PC-9 (cell line): ENCODE results near the gene HSF2. TPM values are rescaled to one million over a fixed set of nuclear protein-coding genes. Genes with fewer than 3 reads are reported as not detected.

Experiments
- Bru-seq: library from RNA; stranded (reverse); fragments of 400-500 nt; gene quantifications from one replicate; lab custom pipeline; 2021; lab: Mats Ljungman, UMichigan
- BruChase-seq, 2 experiments: library from RNA; stranded (reverse); fragments of 400-500 nt; gene quantifications; one replicate each; lab custom pipeline; 2021; lab: Mats Ljungman, UMichigan
- BruUV-seq: library from RNA; stranded (reverse); fragments of 400-500 nt; replicated peaks from 2 replicates; lab custom pipeline; 2021; lab: Mats Ljungman, UMichigan
- CTCF ChIA-PET: fragments of 300-600 bp; sonication (Branson Sonifier 250); formaldehyde crosslinking; loops from one replicate; lab custom pipeline; 2022; ENCODE audit warnings: antibody characterized with exemption; lab: Charles Lee
- POLR2A ChIA-PET: fragments of 300-600 bp; sonication (Branson Sonifier 250); formaldehyde crosslinking; loops from one replicate; lab custom pipeline; 2022; ENCODE audit warnings: antibody characterized with exemption; ENCODE audit not compliant: unreplicated experiment; lab: Charles Lee
- DNase-seq, 2 experiments: peaks; one replicate each; pipeline versions ENCODE4 v3.0.0 to v3.0.0-alpha.2; 2015 to 2022; ENCODE audit warnings: mixed read lengths in 1 of 2
- H2AFZ ChIP-seq: fragments of 200-600 bp; sonication (generic); 2 replicates; pipeline ENCODE4 v1.8.1; 2017; ENCODE audit warnings: antibody characterized with exemption
- H3F3A ChIP-seq: fragments of 200-600 bp; sonication (generic); 2 replicates; pipeline ENCODE4 v1.8.1; 2017; ENCODE audit warnings: antibody characterized with exemption, mild to moderate bottlenecking, low read depth; ENCODE audit not compliant: insufficient read depth
- H3K27ac ChIP-seq: fragments of 200-600 bp; sonication (generic); 2 replicates; pipeline ENCODE4 v1.6.1; 2016; ENCODE audit warnings: mixed run types
- H3K27me3 ChIP-seq: fragments of 200-600 bp; sonication (generic); 2 replicates; pipeline ENCODE4 v1.6.1; 2016; ENCODE audit warnings: low read depth, mixed run types; ENCODE audit not compliant: insufficient read depth
- H3K36me3 ChIP-seq: fragments of 200-600 bp; sonication (generic); 2 replicates; pipeline ENCODE4 v1.6.1; 2016; ENCODE audit warnings: low read depth, mixed run types
- H3K4me1 ChIP-seq: fragments of 200-600 bp; sonication (generic); replicated peaks from 2 replicates; pipeline ENCODE4 v1.6.1; 2016; ENCODE audit warnings: mixed run types; ENCODE audit not compliant: insufficient read depth
- H3K4me2 ChIP-seq: fragments of 200-600 bp; sonication (generic); 2 replicates; pipeline ENCODE4 v1.6.1; 2017; ENCODE audit warnings: mixed run types
- H3K4me3 ChIP-seq: fragments of 200-600 bp; sonication (generic); 2 replicates; pipeline ENCODE4 v1.6.1; 2016; ENCODE audit warnings: mixed run types
- H3K79me2 ChIP-seq: fragments of 200-600 bp; sonication (generic); 2 replicates; pipeline ENCODE4 v1.6.1; 2017; ENCODE audit warnings: low read depth, mixed run types
- H3K9me2 ChIP-seq: fragments of 200-600 bp; sonication (generic); 2 replicates; pipeline ENCODE4 v1.8.1; 2017; ENCODE audit warnings: mild to moderate bottlenecking; ENCODE audit not compliant: insufficient read depth
- H3K9me3 ChIP-seq: fragments of 200-600 bp; sonication (generic); 2 replicates; pipeline ENCODE4 v1.8.1; 2016; ENCODE audit warnings: low read depth; ENCODE audit not compliant: insufficient read depth
- H4K20me1 ChIP-seq: fragments of 200-600 bp; sonication (generic); 2 replicates; pipeline ENCODE4 v1.8.1; 2017; ENCODE audit not compliant: insufficient read depth
- EZH2 ChIP-seq: fragments of 200-600 bp; sonication (generic); IDR thresholded peaks from 2 replicates; pipeline ENCODE4 v1.8.0; 2017; ENCODE audit warnings: antibody characterized with exemption, low read depth
- intact Hi-C: fragments of 100-400 bp; cut with micrococcal nuclease; formaldehyde crosslinking; loops from one replicate; pipeline ENCODE4 v1.10.0; 2022; ENCODE audit not compliant: unreplicated experiment
- long read RNA-seq: library from polyadenylated mRNA; stranded (forward); transcript quantifications from one replicate; pipeline ENCODE4 v2.0.0, GENCODE V29; 2022
- total RNA-seq: library from RNA; stranded (reverse); gene quantifications from 2 replicates; pipeline ENCODE4 v1.2.3, GENCODE V29; 2021
- TF ChIP-seq, protein P1 (sequence below): fragments of 200-600 bp; sonication (generic); conservative IDR thresholded peaks from 2 replicates; pipeline ENCODE4 v1.6.1; 2017; ENCODE audit warnings: mixed run types, antibody characterized with exemption, mild to moderate bottlenecking, moderate library complexity

HSF2 gene
- total RNA-seq: 12.4 and 15.5 TPM in 2 replicates
- Bru-seq, nascent RNA: percentile 89 among the genes with signal in this experiment
- percentile 83 among the genes with signal in this experiment for BruChase-seq, experiment 1, labeled RNA remaining after a 2-hour chase
- percentile 71 among the genes with signal in this experiment for BruChase-seq, experiment 2, labeled RNA remaining after a 6-hour chase
- long read RNA-seq, transcript HSF2-201 (13 exons, 2,549 nt): minor isoform, 14 of 36 reads
- long read RNA-seq, transcript HSF2-202 (12 exons, 2,643 nt): major isoform, 18 of 36 reads
- long read RNA-seq, partial matches to known transcripts: 1 of 36 reads
- long read RNA-seq, other reads (novel, unspliced or antisense): 3 of 36 reads

- H3K27ac ChIP-seq: peak within 1 kb of the TSS; percentile 81
- H4K20me1 ChIP-seq: no peaks in the 10 kb centered on the region
- DNase-seq: peak; percentile 94 to 97
- H2AFZ ChIP-seq: peak within 1 kb of the TSS; percentile 97
- intact Hi-C loops: loop anchor here (1.0 kb wide), 1 partner anchor 72 kb away; the partner anchor contains the start of gene SERINC1
- TSS peak; percentile 29 for BruUV-seq
- H3K79me2 ChIP-seq: peaks cover 50% of the 10 kb centered on the region
- peaks cover 7% of the 10 kb centered on the region for H3F3A ChIP-seq
- peak within 1 kb of the TSS; percentile 93 for H3K4me3 ChIP-seq
- H3K27me3 ChIP-seq: no peaks in the 10 kb centered on the region
- peak within 1 kb of the TSS; percentile 93 for H3K4me2 ChIP-seq
- no peaks in the 10 kb centered on the region for H3K9me2 ChIP-seq
- ChIA-PET POLR2A (interaction anchor here (0.7 kb wide), 1 partner anchor 1212 kb away, joined by 10 read pairs; no protein-coding TSS in a partner anchor), CTCF (interaction anchor here (0.6 kb wide), 1 partner anchor 369 kb away, joined by 3 read pairs; no protein-coding TSS in a partner anchor)
- peaks cover 29% of the 10 kb centered on the region for H3K4me1 ChIP-seq
- H3K9me3 ChIP-seq: no peaks in the 10 kb centered on the region
- TF ChIP-seq, protein P1, sequence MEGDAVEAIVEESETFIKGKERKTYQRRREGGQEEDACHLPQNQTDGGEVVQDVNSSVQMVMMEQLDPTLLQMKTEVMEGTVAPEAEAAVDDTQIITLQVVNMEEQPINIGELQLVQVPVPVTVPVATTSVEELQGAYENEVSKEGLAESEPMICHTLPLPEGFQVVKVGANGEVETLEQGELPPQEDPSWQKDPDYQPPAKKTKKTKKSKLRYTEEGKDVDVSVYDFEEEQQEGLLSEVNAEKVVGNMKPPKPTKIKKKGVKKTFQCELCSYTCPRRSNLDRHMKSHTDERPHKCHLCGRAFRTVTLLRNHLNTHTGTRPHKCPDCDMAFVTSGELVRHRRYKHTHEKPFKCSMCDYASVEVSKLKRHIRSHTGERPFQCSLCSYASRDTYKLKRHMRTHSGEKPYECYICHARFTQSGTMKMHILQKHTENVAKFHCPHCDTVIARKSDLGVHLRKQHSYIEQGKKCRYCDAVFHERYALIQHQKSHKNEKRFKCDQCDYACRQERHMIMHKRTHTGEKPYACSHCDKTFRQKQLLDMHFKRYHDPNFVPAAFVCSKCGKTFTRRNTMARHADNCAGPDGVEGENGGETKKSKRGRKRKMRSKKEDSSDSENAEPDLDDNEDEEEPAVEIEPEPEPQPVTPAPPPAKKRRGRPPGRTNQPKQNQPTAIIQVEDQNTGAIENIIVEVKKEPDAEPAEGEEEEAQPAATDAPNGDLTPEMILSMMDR: peak; percentile 64; the same call in 1 of the 2 replicates
- TF ChIP-seq EZH2: no peak
- H3K36me3 ChIP-seq: no peaks in the 10 kb centered on the region
Observed at GRCh38 chr6:122399348-122400120, at the start of gene HSF2. Gene HSF2, plus strand, starts transcription at chr6:122399652. Its CDS starts 86 bp downstream, at chr6:122399738.

GRCh38 chr6:122352981-122353664 lies 46.3 kb upstream of the HSF2 start:
- Histone ChIP-seq H3K27me3 (no peaks in the 10 kb centered on the region), H2AFZ (no peak overlapping the region), H3K27ac (no peak overlapping the region), H3K4me1 (no peaks in the 10 kb centered on the region), H3K4me3 (no peak overlapping the region), H3K79me2 (no peaks in the 10 kb centered on the region), H3K36me3 (no peaks in the 10 kb centered on the region), H3K9me3 (no peaks in the 10 kb centered on the region), H4K20me1 (no peaks in the 10 kb centered on the region), H3K9me2 (no peaks in the 10 kb centered on the region), H3F3A (no peaks in the 10 kb centered on the region), H3K4me2 (no peak overlapping the region)
- DNase-seq: no peak
- TF ChIP-seq, protein P1: no peak
- TF ChIP-seq EZH2: no peak
- ChIA-PET CTCF (no interaction called here), POLR2A (no interaction called here)
- no TSS peak for BruUV-seq
- intact Hi-C loops: no loop called here

- Histone ChIP-seq H3F3A (no peaks in the 10 kb centered on the region), H3K9me2 (no peaks in the 10 kb centered on the region), H3K4me1 (no peaks in the 10 kb centered on the region), H2AFZ (no peak overlapping the region; the same call in 1 of the 2 replicates), H3K9me3 (no peaks in the 10 kb centered on the region), H3K4me2 (no peak overlapping the region), H3K36me3 (no peaks in the 10 kb centered on the region), H3K4me3 (no peak overlapping the region), H4K20me1 (no peaks in the 10 kb centered on the region), H3K79me2 (no peaks in the 10 kb centered on the region), H3K27me3 (no peaks in the 10 kb centered on the region), H3K27ac (no peak overlapping the region)
- ChIA-PET POLR2A (no interaction called here), CTCF (interaction anchor here (0.6 kb wide), 1 partner anchor 1031 kb away, joined by 4 read pairs; no protein-coding TSS in a partner anchor)
- intact Hi-C loops: no loop called here
- TF ChIP-seq, protein P1: no peak
- TF ChIP-seq EZH2: no peak
- no peak for DNase-seq
- no TSS peak for BruUV-seq
Observed at GRCh38 chr6:122360809-122361208, 38.6 kb upstream of the HSF2 start.
